K562 (cell line): ENCODE results near the gene CDHR2. TPM values are rescaled to one million over a fixed set of nuclear protein-coding genes. Genes with fewer than 3 reads are reported as not detected.

Experiments
- AFF4 ChIP-seq: sonication (generic); formaldehyde crosslinking; IDR thresholded peaks from 2 replicates; pipeline ENCODE4 v1.8.0; 2023; ENCODE audit warnings: mild to moderate bottlenecking, missing genetic modification reagents
- CTBP1 ChIP-seq: fragments of 450-650 bp; IDR thresholded peaks from 2 replicates; pipeline ENCODE4 v1.6.1; 2016; ENCODE audit warnings: borderline replicate concordance
- DNMT1 ChIP-seq: fragments of 450-650 bp; IDR thresholded peaks from 2 replicates; pipeline ENCODE4 v1.6.1; 2016; ENCODE audit warnings: antibody characterized with exemption, mild to moderate bottlenecking
- KDM4B ChIP-seq, 2 experiments: fragments of 450-650 bp in 1 of 2; sonication (generic) in 1 of 2; IDR thresholded peaks; 2 replicates each; pipeline ENCODE4 v1.6.1; 2016 to 2017; ENCODE audit warnings: borderline replicate concordance in 2 of 2, antibody characterized with exemption in 1 of 2, low read depth in 1 of 2, mild to moderate bottlenecking in 1 of 2
- PTTG1 ChIP-seq: fragments of 450-650 bp; IDR thresholded peaks from 2 replicates; pipeline ENCODE4 v1.6.1; 2016; ENCODE audit warnings: low read depth, mild to moderate bottlenecking, missing genetic modification characterization, missing compliant biosample characterization
- U2AF1 ChIP-seq: fragments of 200-400 bp; formaldehyde crosslinking; optimal IDR thresholded peaks from 2 replicates; pipeline ENCODE3; 2017; ENCODE audit warnings: mild to moderate bottlenecking, low read depth, low read length, moderate library complexity
- UBTF ChIP-seq, 2 experiments: IDR thresholded peaks; 2 replicates each; pipeline ENCODE4 v1.6.1; 2012; ENCODE audit warnings: improper control_type of control experiment in 2 of 2, low read depth in 2 of 2, low read length in 2 of 2, borderline replicate concordance in 1 of 2
- ZNF184 ChIP-seq: sonication (generic); formaldehyde crosslinking; IDR thresholded peaks from 2 replicates; pipeline ENCODE4 v1.5.0; 2020; ENCODE audit warnings: missing genetic modification reagents
- ZNF324 ChIP-seq: fragments of 250-450 bp; sonication (Bioruptor Pico); IDR thresholded peaks from 2 replicates; pipeline ENCODE4 v1.4.0; 2020; ENCODE audit warnings: mild to moderate bottlenecking
- ZNF445 ChIP-seq: fragments of 250-450 bp; sonication (Bioruptor Pico); IDR thresholded peaks from 2 replicates; pipeline ENCODE4 v1.4.0; 2020; ENCODE audit warnings: low read depth, mild to moderate bottlenecking, moderate library complexity
- polyA plus RNA-seq, 8 experiments: library from polyadenylated mRNA; depleted of rRNA in 4 of 8; stranded (reverse) in 5 of 8; unstranded in 3 of 8; fragments of >200 nt; fragmentation: Nextera tagmentation in 2 of 8; fragmentation: Illumina TruSeq in 1 of 8; extraction: Ambion mirVana in 2 of 8; extraction: Trizol in 1 of 8; gene quantifications; 2 replicates each; pipeline versions ENCODE4 v1.2.1 to v1.2.3, GENCODE V29; 2011 to 2014; ENCODE audit warnings: inconsistent platforms in 1 of 8, missing spikeins in 1 of 8
- total RNA-seq, 7 experiments: library from RNA; depleted of rRNA in 6 of 7; stranded (reverse); fragments of >200 nt in 6 of 7; fragmentation: Illumina TruSeq in 2 of 7; extraction: Trizol in 2 of 7; gene quantifications; 2 replicates each; pipeline versions ENCODE4 v1.2.1 to v1.2.3, GENCODE V29; 2011 to 2021; ENCODE audit warnings: low replicate concordance in 1 of 7
- TF ChIP-seq, protein P1 (sequence below): sonication (generic); formaldehyde crosslinking; IDR thresholded peaks from 2 replicates; pipeline ENCODE4 v1.8.1; 2023; ENCODE audit warnings: mild to moderate bottlenecking, missing genetic modification reagents
- TF ChIP-seq, protein P2 (sequence below): fragments of 450-650 bp; formaldehyde crosslinking; IDR thresholded peaks from 2 replicates; pipeline ENCODE4 v1.4.0; 2020; ENCODE audit warnings: mild to moderate bottlenecking, mixed read lengths
- TF ChIP-seq, protein P3 (sequence below): fragments of 250-450 bp; sonication (Bioruptor Pico); IDR thresholded peaks from 2 replicates; pipeline ENCODE4 v1.8.0; 2021; ENCODE audit warnings: moderate library complexity, mild to moderate bottlenecking, inconsistent platforms

CDHR2 gene
- total and polyA plus RNA-seq, 9 of the 15 experiments (the other 6 are each of a cell fraction or from before 2014, with no cell fraction given): 0.01 to 0.62 (median 0.09) TPM; not detected in 2

- TF ChIP-seq PTTG1 (tag) (0 out of 2 replicates have a peak, but pooled peaks have one; percentile 14), ZNF445 (CRISPR knock-in tag) (no peak), DNMT1 (no peak), KDM4B (IDR thresholded peaks at IDR 0.05; ENCODE audit: borderline replicate concordance in 2 of 2, low read depth in 1 of 2) (peak in 1 of 2 experiments; percentile 46; a peak in 1 of 4 replicates), ZNF184 (no peak), UBTF (IDR thresholded peaks at IDR 0.05; ENCODE audit: borderline replicate concordance in 1 of 2, low read depth in 2 of 2, low read length in 2 of 2) (no peak), CTBP1 (peak; percentile 25; the same call in 1 of the 2 replicates), ZNF324 (CRISPR knock-in tag) (0 out of 2 replicates have a peak, but pooled peaks have one; percentile 23), U2AF1 (no peak), AFF4 (CRISPR knock-in tag) (no peak)
- TF ChIP-seq, protein P1, sequence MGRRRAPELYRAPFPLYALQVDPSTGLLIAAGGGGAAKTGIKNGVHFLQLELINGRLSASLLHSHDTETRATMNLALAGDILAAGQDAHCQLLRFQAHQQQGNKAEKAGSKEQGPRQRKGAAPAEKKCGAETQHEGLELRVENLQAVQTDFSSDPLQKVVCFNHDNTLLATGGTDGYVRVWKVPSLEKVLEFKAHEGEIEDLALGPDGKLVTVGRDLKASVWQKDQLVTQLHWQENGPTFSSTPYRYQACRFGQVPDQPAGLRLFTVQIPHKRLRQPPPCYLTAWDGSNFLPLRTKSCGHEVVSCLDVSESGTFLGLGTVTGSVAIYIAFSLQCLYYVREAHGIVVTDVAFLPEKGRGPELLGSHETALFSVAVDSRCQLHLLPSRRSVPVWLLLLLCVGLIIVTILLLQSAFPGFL (CRISPR knock-in tag): no peak
- TF ChIP-seq, protein P2, sequence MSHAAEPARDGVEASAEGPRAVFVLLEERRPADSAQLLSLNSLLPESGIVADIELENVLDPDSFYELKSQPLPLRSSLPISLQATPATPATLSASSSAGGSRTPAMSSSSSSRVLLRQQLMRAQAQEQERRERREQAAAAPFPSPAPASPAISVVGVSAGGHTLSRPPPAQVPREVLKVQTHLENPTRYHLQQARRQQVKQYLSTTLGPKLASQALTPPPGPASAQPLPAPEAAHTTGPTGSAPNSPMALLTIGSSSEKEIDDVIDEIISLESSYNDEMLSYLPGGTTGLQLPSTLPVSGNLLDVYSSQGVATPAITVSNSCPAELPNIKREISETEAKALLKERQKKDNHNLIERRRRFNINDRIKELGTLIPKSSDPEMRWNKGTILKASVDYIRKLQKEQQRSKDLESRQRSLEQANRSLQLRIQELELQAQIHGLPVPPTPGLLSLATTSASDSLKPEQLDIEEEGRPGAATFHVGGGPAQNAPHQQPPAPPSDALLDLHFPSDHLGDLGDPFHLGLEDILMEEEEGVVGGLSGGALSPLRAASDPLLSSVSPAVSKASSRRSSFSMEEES (CRISPR knock-in tag): 0 out of 2 replicates have a peak, but pooled peaks have one; percentile 8
- TF ChIP-seq, protein P3, sequence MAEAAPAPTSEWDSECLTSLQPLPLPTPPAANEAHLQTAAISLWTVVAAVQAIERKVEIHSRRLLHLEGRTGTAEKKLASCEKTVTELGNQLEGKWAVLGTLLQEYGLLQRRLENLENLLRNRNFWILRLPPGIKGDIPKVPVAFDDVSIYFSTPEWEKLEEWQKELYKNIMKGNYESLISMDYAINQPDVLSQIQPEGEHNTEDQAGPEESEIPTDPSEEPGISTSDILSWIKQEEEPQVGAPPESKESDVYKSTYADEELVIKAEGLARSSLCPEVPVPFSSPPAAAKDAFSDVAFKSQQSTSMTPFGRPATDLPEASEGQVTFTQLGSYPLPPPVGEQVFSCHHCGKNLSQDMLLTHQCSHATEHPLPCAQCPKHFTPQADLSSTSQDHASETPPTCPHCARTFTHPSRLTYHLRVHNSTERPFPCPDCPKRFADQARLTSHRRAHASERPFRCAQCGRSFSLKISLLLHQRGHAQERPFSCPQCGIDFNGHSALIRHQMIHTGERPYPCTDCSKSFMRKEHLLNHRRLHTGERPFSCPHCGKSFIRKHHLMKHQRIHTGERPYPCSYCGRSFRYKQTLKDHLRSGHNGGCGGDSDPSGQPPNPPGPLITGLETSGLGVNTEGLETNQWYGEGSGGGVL (CRISPR knock-in tag): no peak
These were observed 8.7 kb upstream of the CDHR2 start (continued) for GRCh38 chr5:176540476-176540899.
